Stimulated activated CD8-positive, alpha-beta memory T cell treated with anti-CD3 and anti-CD28 coated beads, Interleukin-12 subunit alpha, Interleukin-12 subunit beta, amount 100 ng/mL, for 4 hours (primary cell): Measurements from ENCODE around the gene CDC45.

Source experiments
- DNase-seq: peaks from one replicate; pipeline ENCODE4 v3.0.0-alpha.2; 2020; ENCODE audit warnings: low read depth

CDC45 gene

GRCh38 chr22:19448739-19449421, 30.8 kb upstream of the CDC45 start:
- no peak for DNase-seq

GRCh38 chr22:19449422-19449767, 30.3 kb upstream of the CDC45 start:
- no peak for DNase-seq

GRCh38 chr22:19450363-19451175, 29.2 kb upstream of the CDC45 start:
- DNase-seq: no peak

DNA sequence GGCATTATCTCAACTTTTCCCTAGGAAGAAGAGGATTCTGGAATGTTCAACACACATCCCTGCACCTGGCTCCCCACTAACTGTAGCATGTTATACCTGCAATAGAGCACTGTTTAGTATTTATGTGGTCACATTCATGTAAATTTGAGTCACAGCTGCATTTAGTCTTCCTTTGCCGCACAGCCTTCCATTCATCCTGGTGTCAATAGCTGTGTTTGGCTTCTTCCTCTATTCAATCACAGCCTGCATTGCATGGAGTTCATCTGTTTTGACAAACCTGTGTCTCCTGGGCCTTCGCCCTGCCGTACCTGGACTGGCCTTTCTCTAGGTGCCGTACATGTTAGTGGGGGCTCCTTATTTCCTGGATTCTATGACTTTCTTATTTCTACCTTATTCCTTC, 28.1 kb upstream of the CDC45 start:
- no peak for DNase-seq

DNA sequence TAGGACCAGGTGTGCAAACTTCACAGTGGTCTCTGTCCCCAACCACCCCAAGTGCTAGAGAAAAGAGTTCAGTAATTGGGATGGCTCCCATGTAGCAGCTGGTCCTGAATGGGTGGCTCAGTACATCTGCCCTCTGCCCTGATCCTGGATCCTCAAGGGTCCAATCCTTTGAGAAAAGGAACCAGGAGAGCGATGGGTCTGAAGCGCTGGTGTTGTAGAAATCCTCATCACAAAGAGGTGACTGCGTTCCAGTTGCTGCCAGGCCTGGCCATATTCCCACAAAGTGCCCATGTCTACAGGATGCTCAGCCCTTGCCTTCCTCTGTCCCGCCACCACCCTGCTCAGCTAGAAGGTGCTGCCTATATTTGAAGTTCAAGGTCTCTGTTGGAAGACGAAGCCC, 26.0 kb upstream of the CDC45 start:
- DNase-seq: no peak

GRCh38 chr22:19454156-19454555, 25.6 kb upstream of the CDC45 start:
- no peak for DNase-seq

GRCh38 chr22:19455033-19455432, 24.7 kb upstream of the CDC45 start:
- DNase-seq: no peak

DNA sequence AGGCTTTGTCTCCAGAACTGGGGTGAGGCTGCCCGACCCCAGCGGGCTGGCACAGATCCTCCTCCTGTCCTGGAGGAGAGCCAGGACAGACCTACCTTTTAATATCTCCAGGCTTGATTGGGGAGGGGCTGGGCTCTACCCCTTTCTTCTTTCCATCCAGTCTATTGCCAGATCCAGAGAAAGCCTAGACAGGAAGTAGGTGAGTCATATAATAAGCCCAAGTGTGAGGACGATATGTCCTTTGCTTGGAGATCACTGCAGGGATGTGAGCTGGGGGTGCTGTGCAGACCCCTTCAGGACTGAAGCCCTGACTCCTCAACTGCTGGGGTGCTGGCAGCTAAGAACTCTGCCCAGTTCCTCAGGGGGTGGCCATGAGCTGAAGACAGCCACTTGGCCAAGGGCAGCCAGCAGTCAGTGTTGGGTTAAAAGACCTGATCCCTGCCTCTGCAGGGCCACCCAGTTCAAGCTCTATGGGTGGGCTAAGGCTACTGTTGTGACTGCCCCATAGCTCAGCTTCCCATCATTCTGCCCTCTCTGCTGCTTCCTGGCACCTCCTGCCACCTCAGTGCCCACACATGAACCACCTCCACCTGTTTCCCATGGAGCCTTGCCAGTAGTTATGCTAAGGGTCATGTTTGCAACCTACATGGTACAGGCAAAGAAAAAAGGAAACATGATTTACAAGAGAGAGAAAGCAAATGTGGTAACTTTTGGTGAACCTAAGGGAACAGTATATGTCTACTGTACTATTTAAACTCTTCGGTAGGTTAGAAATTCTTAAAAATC, 23.9 kb upstream of the CDC45 start:
- no peak for DNase-seq

DNA sequence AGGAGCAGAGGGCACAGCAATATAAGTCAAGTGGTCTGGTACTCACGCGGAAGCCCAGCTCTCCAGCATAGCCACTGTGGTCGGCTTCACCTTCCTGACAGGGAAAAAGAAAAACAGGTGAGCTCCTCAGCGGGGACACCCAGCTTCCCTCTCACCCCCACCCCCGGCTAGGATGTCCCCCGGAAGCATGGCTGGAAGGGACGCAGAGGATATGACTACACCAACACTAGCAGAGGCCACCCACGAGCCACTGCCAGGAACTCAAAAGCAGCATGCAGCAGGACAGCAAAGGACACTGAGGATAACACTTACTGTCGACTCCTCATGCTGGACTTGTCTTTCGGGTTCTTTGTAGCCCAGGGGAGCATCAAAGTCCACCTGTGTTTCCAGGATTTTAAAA, 23.2 kb upstream of the CDC45 start:
- no peak for DNase-seq

DNA sequence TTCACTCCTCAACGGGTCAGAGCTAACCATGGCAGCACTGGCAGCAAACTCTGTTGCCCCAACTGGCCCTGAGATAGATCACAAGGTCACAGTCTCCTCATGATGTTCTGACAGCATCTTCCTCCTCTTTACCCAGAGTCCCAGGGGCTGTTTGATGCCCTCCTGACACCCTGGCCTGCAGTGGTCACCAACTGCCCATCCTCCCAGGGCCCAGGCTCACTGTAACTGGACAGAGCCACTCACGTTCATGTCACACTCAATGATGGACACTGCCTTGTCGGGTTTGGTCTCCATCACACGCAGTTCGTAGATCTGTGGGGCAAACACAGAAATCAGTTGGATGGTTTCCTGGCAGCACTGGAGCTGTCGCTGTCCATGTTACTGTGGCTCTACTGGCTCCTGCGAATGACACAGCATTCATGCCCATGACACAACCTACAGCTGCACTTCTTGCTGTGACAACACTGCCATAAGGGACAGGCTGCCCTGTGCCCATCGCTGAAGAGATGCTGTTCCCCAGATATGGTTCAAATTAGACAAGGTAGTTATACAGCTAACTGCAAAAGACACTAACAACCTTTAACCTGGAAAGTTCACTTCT, 21.8 kb upstream of the CDC45 start:
- DNase-seq: no peak

GRCh38 chr22:19460036-19460435, 19.7 kb upstream of the CDC45 start:
- DNase-seq: no peak

DNA sequence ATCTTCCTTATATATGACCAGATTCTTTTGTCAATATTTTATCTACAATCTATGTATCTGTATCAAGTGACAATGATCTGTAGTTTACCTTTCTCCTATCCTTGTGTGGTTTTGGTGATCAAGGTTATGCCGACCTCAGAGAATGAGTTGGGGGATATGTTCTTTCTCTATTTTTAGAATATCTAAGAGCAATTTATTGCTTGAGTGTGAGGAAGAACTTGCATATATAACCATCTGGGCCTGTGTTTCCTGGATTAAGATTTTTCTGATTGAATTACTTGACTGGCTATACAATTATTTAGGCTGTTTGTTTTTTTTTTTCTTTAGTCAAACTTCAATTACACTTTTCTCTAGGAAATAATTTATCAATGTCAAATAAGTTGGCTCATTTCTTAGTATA, 18.2 kb upstream of the CDC45 start:
- DNase-seq: no peak

GRCh38 chr22:19463008-19463407, 16.7 kb upstream of the CDC45 start:
- no peak for DNase-seq

GRCh38 chr22:19463491-19464469, 15.9 kb upstream of the CDC45 start:
- DNase-seq: no peak

DNA sequence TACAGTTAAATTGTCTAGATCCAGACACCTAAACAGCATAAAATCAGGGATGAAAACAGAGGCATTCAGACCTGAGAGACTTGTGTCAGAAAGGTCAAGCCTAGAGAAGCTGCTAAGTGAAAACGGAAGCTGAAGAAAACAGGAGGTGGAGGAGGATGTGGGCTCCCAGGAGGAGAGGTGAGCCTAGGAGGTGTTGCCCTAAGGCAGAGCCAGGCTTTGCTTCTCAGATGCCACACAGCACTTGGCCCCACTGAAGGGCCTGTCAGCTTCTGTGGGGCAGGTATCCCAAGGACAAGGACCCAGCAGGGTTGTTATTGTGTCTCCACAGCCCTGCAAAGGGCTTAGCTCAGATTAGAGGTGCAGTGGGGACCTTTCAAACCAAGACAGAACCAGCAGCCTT, 15.2 kb upstream of the CDC45 start:
- DNase-seq: no peak

GRCh38 chr22:19464975-19465374, 14.7 kb upstream of the CDC45 start:
- no peak for DNase-seq

DNA sequence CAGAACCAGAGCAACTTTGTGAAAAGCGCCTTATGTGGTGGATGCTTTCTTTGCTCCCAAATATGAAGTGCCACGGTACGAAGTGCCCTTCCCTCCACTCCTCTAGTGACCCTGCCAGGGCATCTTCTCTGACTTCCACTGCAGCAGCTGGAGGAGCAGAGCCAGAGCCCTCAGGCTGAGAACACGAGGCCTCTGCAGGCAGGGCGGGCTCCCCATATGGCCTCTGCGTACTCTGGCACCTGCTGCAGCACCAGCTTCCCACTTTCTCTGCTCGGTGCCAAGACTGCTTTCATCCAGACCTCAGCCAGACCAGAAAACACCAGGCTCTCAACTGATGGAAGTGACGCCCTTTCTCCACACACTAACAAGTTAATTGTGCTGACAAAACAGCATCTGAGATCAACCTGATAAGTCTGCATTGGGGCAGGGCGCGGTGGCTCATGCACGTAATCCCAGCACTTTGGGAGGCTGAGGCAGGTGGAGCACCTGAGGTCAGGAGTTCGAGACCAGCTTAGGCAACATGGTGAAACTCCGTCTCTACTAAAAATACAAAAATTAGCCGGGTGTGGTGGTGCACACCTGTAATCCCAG, 13.5 kb upstream of the CDC45 start:
- no peak for DNase-seq

DNA sequence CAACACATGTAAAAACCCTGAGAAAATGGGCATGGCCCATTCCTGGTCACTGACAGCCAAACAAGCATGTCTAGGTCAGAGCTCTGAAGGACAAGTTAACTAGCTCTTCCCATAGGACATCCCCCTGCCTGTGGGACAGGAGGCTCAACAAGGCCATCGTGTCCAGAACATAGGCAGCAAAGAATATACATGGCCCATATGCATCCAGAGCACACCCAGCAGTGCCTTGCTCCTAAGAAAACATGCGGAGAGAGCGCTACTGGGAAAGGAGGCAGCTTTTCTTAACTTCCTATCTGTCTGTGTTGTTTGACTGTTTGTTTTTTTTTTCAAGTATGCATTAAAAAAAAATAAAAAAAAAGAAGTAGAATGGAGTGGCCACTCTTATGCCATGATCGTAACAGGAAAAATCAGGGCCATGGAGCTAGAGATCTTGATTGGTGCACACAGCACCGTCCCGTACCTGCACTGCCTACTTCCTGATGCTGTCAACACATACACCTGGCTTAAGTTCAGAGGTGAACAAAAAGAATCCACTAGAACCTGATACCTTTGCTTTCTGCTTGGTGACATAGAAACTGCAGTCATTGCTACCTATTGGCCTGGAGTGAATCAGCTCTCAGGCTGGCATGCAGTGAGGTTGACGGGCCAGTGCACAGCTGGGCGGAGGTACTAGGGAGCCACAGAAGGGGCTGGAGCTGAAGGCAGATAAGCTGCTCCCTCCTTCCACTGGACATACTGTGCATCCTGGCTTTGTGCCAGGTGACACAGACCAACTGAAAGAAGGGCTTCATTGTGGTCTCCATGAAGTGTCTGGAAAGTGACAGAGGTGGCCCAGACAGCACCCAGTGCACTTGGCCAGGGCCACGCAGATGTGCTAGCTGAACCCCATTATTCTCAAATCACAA, 12.6 kb upstream of the CDC45 start:
- DNase-seq: no peak

DNA sequence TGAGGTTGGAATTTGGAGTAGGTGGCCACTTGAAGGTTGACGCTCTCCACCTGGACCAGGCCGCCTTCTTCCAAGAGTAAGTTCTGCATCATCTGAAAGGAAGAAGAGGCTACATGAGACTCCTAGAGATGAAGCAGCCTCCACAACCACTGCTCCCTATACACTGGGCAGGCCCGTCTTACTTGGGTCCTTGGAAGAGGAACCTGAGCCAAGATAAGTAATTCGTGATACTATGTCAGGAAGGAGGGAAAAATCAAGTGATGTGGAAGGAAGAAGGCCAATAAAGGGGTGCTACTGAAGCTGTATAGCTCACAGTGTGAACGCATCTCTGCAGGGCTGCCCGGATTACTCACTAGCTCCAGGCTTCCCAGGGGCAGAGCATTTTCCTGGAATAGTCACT, 11.8 kb upstream of the CDC45 start:
- DNase-seq: no peak

GRCh38 chr22:19469421-19469820, 10.3 kb upstream of the CDC45 start:
- no peak for DNase-seq
